Activated B cell treated with CpG ODN at 0.5 μM for 24 hours (primary cell): ENCODE results near the gene TMEM94. TPM values are rescaled to one million over a fixed set of nuclear protein-coding genes. Genes with fewer than 3 reads are reported as not detected.
A peak's percentile ranks its signal among the peaks of the same experiment; 100 is the strongest.
"Not testable (repeated sequence)": the region's sequence is repeated elsewhere in the genome, so short reads cannot be mapped to it uniquely, and the experiment has no call there.

ENCODE experiments used
- ATAC-seq: fragments of 200-7000 bp; cut with Tn5 transposase; one replicate; pipeline ENCODE4 v1.10.0; 2021; ENCODE audit warnings: low read depth, mild to moderate bottlenecking, moderate library complexity
- CTCF ChIA-PET: fragments of 350-600 bp; sonication (Branson Sonifier 250); formaldehyde crosslinking; loops from one replicate; lab custom pipeline; 2021; ENCODE audit warnings: antibody characterized with exemption; lab: Charles Lee
- POLR2A ChIA-PET: fragments of 350-600 bp; sonication (Branson Sonifier 250); formaldehyde crosslinking; loops from one replicate; lab custom pipeline; 2021; ENCODE audit warnings: antibody characterized with exemption; lab: Charles Lee
- DNase-seq: peaks from one replicate; pipeline ENCODE4 v3.0.0; 2022
- H3K27ac Mint-ChIP-seq: one replicate; pipeline ENCODE4 v1.8.0; 2020; ENCODE audit warnings: mixed read lengths
- H3K27me3 Mint-ChIP-seq: one replicate; pipeline ENCODE4 v1.8.0; 2021; ENCODE audit warnings: mixed read lengths
- H3K36me3 Mint-ChIP-seq: one replicate; pipeline ENCODE4 v1.8.0; 2021; ENCODE audit warnings: low read depth, mixed read lengths
- H3K4me1 Mint-ChIP-seq: one replicate; pipeline ENCODE4 v1.8.0; 2021; ENCODE audit warnings: mixed read lengths
- H3K4me3 Mint-ChIP-seq: one replicate; pipeline ENCODE4 v1.8.0; 2020; ENCODE audit warnings: mild to moderate bottlenecking, mixed read lengths
- H3K9me3 Mint-ChIP-seq: one replicate; pipeline ENCODE4 v1.8.0; 2020; ENCODE audit warnings: mixed read lengths
- CTCF ChIP-seq: fragments of 200-600 bp; IDR thresholded peaks from one replicate; pipeline ENCODE4 v1.8.0; 2022; ENCODE audit warnings: antibody characterized with exemption, mild to moderate bottlenecking
- intact Hi-C: fragments of 100-400 bp; cut with micrococcal nuclease; formaldehyde crosslinking; loops from one replicate; pipeline ENCODE4 v1.15.1; 2024
- total RNA-seq: library from RNA; stranded (reverse); gene quantifications from 2 replicates; pipeline ENCODE4 v1.2.3, GENCODE V29; 2022

The TMEM94 gene
- total RNA-seq, 1 donor from 2014 or later: 86.6 TPM

GRCh38 chr17:75517297-75517865, 60.9 kb downstream of the TMEM94 start:
- ChIA-PET POLR2A (interaction anchor here (0.9 to 1.9 kb wide), 8 partner anchors 8 to 338 kb away, joined by 3 to 38 read pairs (median 5); partner anchors contain the start of genes LLGL2, TMEM94 and WBP2), CTCF (interaction anchor here (1.1 to 1.8 kb wide), 2 partner anchors 116 to 246 kb away, joined by 3 to 9 read pairs; partner anchors contain the start of genes MIF4GD and SMIM5)
- TF ChIP-seq CTCF: no peak
- Mint-ChIP-seq H3K4me3 (peak overlapping the region; percentile 76), H3K36me3 (peaks cover 14% of the 10 kb centered on the region), H3K9me3 (no peaks in the 10 kb centered on the region), H3K4me1 (peaks cover 22% of the 10 kb centered on the region), H3K27ac (peak overlapping the region; percentile 11), H3K27me3 (no peaks in the 10 kb centered on the region)
- intact Hi-C loops: loop anchor here (2.0 to 5.0 kb wide), 4 partner anchors 61 to 245 kb away; partner anchors contain the start of genes GRB2, MIF4GD and TMEM94
- no peak for DNase-seq
- ATAC-seq: no peak

- Mint-ChIP-seq H3K9me3 (no peaks in the 10 kb centered on the region), H3K36me3 (peaks cover 15% of the 10 kb centered on the region), H3K4me1 (peaks cover 22% of the 10 kb centered on the region), H3K4me3 (peak overlapping the region; percentile 76), H3K27ac (peak overlapping the region; percentile 77), H3K27me3 (no peaks in the 10 kb centered on the region)
- no peak for ATAC-seq
- POLR2A ChIA-PET: interaction anchor here (1.3 to 1.4 kb wide), 2 partner anchors 9 to 62 kb away, joined by 4 to 5 read pairs; partner anchors contain the start of gene TMEM94
- TF ChIP-seq CTCF: no peak
- intact Hi-C loops: loop anchor here (5.0 kb wide), 2 partner anchors 229 to 246 kb away; partner anchors contain the start of gene MIF4GD
- CTCF ChIA-PET: no interaction called here
- DNase-seq: no peak
Observed at GRCh38 chr17:75518201-75518600, 61.8 kb downstream of the TMEM94 start.

GRCh38 chr17:75518983-75519537, 62.6 kb downstream of the TMEM94 start:
- H3K36me3 Mint-ChIP-seq: peaks cover 15% of the 10 kb centered on the region
- ATAC-seq (no peak), DNase-seq (no peak)
- H3K4me3 Mint-ChIP-seq: no peak overlapping the region
- intact Hi-C loops: loop anchor here (5.0 kb wide), 2 partner anchors 228 to 247 kb away; partner anchors contain the start of gene MIF4GD
- no peaks in the 10 kb centered on the region for H3K27me3 Mint-ChIP-seq
- no peak overlapping the region for H3K27ac Mint-ChIP-seq
- TF ChIP-seq CTCF: no peak
- peaks cover 22% of the 10 kb centered on the region for H3K4me1 Mint-ChIP-seq
- CTCF ChIA-PET: no interaction called here
- POLR2A ChIA-PET: interaction anchor here (1.3 to 1.4 kb wide), 2 partner anchors 8 to 63 kb away, joined by 4 to 5 read pairs; partner anchors contain the start of gene TMEM94
- H3K9me3 Mint-ChIP-seq: no peaks in the 10 kb centered on the region

- ATAC-seq, H3K9me3 Mint-ChIP-seq, H3K4me3 Mint-ChIP-seq, DNase-seq, H3K27me3 Mint-ChIP-seq, intact Hi-C loops, H3K27ac Mint-ChIP-seq, CTCF ChIA-PET: not testable (repeated sequence)
- H3K4me1 Mint-ChIP-seq: peaks cover 26% of the 10 kb centered on the region
- peaks cover 15% of the 10 kb centered on the region for H3K36me3 Mint-ChIP-seq
- POLR2A ChIA-PET: interaction anchor here (1.4 kb wide), 1 partner anchor 67 kb away, joined by 3 read pairs; the partner anchor contains the start of gene MYO15B
Observed at GRCh38 chr17:75520413-75520812, 64.0 kb downstream of the TMEM94 start.

GRCh38 chr17:75521290-75521689, 64.9 kb downstream of the TMEM94 start:
- TF ChIP-seq CTCF: no peak
- H3K27ac Mint-ChIP-seq: no peak overlapping the region
- intact Hi-C loops: no loop called here

More at GRCh38 chr17:75521290-75521689, 64.9 kb downstream of the TMEM94 start:
- H3K9me3 Mint-ChIP-seq: no peaks in the 10 kb centered on the region
- ChIA-PET POLR2A (interaction anchor here (1.4 kb wide), 1 partner anchor 66 kb away, joined by 3 read pairs; the partner anchor contains the start of gene MYO15B), CTCF (no interaction called here)
- H3K4me3 Mint-ChIP-seq: no peak overlapping the region
- peaks cover 28% of the 10 kb centered on the region for H3K4me1 Mint-ChIP-seq
- no peak for DNase-seq
- ATAC-seq: no peak
- H3K36me3 Mint-ChIP-seq: peaks cover 15% of the 10 kb centered on the region
- no peaks in the 10 kb centered on the region for H3K27me3 Mint-ChIP-seq
